GM21576 (cell line): ENCODE results near the gene SGSM1.
"Not testable (repeated sequence)": the region's sequence is repeated elsewhere in the genome, so short reads cannot be mapped to it uniquely, and the experiment has no call there.

Source experiments
- ATAC-seq: cut with Tn5 transposase; IDR thresholded peaks from one replicate; pipeline ENCODE4 v1.9.1; 2021; ENCODE audit warnings: mild to moderate bottlenecking, moderate library complexity; ENCODE audit not compliant: unreplicated experiment

Gene SGSM1

DNA sequence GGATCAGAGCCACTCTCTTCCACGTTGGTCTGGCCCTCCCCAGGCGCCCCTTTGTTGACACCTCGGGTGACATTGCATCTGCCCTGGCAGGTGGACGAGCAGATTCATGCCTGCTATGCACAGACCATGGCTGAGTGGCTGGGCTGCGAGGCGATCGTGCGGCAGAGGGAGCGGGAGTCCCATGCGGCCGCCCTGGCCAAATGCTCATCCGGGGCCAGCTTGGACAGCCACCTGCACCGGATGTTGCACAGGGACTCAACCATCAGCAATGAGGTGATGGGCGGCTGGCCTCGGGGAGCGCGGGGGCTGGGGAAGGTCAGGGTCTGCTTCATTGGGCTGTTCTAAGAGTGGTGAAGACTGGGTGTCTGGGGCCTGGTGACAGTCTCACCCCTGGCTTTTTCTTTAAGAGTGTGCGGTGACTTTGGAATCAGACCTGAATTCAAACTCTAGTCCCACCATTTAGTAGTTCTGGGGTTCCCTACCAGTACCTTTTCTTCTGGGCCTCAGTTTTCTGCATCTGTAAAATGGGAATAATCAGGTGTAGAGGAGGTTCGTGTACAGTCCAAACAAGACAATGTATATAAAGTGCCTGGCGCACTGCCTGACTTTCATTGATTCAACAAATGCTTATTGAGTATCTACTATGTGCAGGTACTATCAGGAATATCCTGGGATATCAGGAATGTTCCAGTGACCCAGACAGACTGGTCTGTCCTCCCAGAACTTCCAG is 87.5 kb downstream of the SGSM1 start:
- no peak for ATAC-seq

DNA sequence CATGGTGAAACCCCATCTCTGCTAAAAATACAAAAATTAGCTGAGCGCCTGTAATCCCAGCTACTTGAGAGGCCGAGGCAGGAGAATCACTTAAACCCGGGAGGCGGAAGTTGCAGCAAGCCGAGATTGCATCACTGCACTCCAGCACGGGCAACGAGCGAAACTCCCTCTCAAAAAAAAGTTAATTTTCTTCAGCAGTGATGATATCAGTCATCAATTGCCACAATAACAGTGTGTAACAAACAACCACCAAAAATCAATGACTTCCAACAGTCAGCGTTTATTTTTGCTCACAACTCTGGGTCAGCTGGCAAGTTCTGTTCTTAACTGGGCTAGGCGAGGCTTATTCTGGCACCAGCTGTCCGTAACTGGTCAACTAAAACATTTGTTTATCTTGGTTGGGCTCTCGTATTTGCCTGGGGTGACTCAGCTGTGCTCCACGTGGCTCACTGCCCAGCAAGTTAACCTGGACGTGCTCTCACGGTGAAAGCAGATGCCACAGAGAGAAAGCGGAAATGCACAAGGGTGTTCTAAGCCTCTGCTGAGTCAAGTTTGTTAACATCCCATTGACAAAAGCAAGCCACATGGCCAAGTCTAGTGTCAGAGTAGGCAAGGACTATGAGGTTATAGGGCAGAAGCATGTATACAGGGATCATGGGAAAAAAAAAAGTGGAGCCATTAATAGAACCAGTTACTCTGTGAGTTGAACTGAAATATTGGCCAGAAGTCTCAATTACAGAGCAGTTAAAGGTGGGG is 88.4 kb downstream of the SGSM1 start:
- no peak for ATAC-seq

DNA sequence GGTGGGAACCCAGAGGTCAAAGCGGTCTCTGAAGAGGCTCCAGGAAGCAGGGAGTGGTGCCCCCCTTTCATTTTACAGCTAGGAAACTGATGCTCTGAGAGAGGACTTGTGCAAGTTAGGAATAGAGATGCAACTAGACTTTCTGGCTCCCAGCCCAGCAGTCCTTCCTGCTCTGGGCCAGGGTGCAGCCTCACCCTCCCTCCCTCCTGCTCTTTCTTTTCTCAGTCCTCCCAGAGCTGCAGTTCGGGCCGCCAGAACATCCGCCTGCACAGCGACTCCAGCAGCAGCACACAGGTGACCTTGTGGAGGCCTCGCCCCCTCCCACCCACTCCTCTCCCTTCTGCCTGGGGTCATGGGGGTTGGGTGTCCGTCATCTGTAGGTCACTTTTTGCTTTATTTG is 89.0 kb downstream of the SGSM1 start:
- no peak for ATAC-seq

DNA sequence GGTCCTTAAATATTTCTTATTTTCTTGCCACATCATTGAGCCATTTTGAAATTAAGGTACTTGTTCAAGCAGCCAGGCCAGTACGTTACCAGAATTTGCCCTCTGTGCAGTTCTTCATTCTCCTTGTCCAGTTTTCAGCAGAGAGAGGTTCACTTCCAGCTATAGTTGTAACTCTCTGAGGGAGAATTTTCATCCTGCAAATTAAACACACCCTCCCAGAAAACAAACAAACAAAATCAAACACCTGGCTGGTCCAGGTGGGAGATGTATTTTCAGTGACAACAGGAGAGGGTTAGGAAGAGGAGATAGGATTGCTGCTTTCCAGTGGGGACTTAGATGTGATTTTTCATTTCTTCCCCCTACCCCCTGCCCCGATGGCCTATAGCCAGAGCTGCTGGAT is 95.4 kb downstream of the SGSM1 start:
- ATAC-seq, result no peak

DNA sequence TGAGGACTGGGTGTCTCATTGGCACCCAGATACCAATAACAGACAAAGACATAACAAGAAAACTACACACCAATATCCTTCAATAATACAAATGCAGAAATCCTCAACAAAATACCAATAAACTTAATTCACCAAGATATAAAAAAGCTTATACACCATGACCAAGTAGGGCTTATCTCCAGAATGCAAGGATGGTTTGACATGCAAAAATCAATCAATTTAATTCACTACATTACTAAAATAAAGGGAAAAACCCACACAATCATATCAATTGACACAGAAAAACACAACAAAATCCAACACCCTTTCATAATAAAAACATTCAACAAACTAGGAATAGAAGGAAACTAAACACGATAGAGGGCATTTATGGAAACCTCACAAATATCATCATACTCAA is 99.9 kb downstream of the SGSM1 start:
- ATAC-seq, result no peak

DNA sequence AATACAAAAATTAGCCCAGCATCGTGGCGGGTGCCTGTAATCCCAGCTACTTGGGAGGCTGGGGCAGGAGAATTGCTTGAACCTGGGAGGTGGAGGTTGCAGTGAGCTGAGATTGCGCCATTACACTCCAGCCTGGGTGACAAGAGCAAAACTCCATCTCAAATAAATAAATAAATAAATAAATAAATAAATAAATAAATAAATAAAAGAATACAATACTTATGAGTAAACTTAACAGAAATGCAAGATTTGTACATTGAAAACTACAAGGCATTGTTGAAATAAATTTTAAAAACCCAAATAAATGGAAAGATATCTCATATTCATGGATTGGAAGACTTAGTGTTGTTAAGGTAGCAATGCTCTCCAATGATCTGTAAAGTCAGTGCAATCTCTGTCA is 101.1 kb downstream of the SGSM1 start:
- ATAC-seq, result not testable (repeated sequence)

DNA sequence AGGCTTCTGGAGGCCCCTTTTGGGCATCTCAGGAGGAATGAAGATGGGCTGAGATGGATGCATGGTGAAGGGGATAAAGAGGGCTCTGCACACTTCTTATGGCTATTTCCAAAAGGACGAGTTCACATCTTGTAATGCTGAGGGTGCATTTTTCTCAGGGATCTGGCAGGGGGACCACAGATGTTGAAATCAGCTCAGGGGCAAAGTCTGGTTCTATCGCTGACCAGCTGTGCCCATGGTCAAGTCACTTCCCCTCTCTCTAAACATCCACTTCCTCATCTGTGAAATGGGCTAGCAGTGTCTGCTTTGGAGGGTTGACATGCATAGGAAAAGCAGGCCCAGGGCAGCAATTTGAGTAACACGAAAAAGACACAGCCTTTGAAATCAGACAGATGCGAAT is 114.0 kb downstream of the SGSM1 start:
- ATAC-seq, result no peak

DNA sequence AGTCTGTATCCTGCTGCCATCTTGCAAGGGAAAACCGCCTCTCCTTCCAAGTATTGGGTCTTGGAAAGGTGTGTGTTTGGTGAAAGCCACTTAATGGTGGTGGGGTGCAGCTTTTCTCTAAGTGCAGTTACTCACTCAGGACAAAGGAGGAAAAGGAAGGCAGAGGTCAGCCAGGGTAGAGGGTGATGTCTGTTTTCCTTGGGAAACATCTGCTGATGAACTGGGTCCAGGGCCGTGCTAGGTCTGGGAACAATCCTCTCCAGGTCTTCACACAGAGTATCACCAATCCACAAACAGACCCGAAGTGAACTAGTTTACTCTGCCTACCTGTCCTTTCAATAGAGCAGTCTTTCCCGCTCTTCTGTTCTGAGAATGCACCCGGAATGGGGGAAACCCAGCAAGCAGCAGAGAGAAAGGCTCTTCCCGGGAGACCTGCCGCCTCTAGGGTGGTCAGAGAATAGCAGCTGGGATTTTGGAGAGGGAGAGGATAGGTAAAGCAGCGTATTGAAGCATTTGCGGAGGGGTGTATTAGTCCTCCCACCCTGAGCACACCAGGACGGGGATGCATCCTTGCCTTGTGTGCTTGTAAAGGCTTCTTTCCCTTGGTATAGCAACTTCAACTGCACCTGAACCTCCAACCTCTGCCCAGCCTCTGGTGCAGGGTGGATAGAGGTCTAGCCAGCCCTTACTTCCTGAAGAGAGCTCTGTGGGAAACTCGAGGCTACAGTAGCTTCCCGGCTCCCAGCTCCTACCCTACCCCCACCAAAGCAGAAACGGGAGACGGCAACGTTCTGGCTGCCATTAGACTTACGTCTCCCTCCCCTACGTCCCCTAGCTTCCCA is 119.8 kb downstream of the SGSM1 start:
- ATAC-seq, result no peak

DNA sequence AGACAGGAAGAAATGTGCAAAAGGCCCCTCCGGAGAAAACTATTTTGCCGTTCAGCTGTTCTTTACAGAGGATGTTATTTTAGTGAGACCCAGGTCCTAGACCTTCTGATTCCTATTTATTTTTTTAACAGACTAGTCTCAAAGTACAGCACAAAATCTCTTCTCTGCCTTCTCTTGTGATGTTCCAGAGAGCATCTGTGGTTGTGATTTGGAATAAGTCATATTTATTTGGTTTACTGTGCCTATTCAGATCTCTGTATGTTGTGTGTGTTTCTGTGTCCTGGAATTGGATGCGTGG is 120.4 kb downstream of the SGSM1 start:
- ATAC-seq, result no peak

DNA sequence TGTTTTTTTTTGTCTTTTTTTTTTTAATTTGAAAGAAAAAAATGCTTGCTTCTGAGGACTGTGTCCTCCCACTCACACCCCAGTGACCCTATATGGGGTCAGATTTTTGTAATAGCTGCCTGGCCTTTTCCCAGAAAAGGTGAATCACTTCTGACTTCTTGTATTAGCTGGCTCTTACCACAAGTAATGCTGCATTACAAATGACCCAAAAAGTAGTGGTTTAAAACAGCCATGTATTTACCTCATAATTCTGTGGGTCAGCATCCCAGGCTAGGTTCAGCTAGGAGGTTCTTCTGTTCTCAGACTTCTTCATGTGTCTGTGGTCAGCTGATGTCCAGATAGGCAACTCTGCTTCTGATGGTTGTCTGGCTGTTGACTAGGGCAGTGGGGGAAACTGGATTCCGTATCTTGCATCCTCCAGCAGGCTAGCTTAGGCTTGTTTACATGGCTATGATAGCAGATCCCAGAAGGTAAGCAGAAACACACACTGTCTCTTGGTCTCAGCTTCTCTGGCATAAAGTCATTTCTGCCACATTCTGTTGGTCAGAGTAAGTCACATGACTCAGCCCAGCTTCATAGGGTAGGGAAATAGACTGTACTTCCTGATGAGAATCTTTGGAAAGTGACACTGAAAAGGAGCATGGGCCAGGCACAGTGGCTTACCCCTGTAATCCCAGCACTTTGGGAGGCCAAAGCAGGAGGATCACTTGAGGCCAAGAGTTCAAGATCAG is 121.0 kb downstream of the SGSM1 start:
- no peak for ATAC-seq

DNA sequence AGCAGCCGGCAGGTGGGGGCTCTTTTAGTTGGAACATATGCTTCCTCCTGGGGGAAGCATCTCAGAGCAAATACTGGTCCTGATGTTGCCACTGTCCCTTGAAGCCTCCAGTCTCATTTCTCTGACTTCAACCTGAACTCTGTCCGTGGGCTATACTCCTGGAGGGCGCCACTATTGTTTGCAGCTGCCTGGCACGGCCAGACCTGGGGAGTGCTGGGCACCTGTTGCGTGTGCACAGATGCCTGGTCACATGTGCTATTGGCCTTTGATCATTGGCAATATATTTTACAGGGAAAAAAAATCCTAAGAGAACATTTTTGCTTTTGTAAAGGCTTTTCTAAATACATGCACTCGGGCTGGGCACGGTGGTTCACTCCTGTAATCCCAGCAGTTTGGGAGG is 122.3 kb downstream of the SGSM1 start:
- ATAC-seq, result no peak

DNA sequence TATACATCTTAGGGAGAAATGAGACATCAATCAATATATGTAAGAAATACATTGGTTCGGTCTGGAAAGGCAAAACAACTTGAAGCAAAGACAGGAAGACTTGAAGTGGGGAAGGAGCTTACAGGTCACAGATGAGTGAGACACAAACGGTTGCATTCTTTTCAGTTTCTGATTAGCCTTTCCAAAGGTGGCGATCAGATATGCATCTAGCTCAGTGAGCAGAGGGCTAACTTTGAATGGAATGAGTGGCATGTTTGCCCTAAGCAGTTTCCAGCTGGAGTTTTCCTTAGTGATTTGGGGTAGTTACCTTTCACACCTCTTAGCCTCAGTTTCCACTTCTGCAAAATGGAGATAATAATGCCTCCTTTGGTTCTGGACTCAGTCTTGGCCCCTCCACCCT is 124.7 kb downstream of the SGSM1 start:
- ATAC-seq, result no peak

DNA sequence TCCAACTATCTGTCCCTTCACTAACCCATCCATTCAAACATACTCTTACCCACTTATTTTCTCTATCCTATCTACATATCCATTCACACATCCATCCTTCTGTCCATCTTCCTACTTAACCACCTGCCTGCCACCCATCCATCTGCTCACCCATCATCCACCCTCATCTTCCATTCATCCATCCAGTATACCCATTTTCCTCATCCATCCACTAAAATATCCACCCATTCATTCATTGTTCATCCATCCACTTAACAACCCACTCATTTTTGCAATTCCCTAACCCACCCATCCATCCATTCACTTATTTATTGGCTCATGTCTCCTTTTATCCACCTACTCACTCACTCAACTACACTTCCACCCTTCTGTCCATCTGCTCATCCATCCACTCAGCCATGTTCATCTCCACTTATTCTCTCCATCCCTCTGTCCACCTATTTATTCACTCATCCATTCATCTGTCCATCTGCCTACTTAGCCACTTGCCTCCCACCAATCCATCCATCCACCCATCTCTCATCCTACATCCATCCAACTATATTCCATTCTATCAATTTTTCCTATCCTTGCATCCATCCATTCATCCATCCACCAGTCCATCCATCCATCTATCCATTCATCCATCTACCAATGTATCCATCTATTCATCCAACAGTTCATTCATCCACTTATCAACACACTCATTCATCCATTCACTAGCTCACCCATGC is 129.9 kb downstream of the SGSM1 start:
- no peak for ATAC-seq

DNA sequence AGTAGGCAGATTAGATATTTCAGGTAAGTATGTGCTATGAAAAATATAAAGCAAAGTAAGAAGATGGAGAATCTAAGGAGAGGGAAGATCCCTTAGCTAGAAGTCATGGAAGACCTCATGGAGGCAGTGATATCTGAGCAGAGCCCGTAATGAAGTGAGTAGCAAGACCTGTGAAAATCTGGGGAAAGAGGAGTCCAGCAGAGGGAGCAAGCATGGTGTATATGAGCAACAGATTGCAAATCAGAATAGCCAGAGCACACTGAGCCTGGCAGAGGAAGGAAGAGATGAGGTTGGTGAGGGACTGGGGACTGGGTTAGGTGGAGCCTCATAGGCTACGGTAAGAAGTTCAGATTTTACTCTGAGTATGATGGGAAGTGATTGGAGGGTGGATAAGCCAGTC is 131.1 kb downstream of the SGSM1 start:
- no peak for ATAC-seq

DNA sequence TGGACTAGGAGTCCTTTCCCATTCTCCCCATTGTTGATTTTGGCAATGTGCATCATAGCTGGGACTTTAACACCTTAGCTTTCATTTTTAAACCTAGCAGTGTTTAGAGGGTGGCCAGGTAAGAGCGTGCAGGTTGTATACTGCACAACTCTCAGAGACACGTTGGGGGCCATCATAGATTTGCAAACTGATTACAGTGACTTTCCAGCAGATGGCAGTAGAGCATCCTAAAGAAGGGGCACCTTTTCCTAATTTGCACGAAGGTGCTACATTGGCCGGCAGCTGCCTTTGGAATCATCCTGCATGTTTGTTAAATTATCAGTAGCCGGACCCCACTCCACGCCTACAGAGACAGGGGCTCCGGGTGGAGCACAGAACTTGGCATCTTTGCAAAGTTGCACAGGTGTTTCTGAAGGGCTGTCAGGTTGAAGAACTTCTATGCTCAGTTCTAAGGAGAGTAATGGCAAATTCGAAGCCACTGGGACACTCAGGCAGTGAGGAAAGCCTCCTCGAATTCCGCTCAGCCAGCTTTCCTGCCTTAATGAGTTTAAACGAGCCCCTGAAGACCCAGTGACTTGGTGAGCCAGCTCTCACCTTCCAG is 132.8 kb downstream of the SGSM1 start:
- no peak for ATAC-seq

DNA sequence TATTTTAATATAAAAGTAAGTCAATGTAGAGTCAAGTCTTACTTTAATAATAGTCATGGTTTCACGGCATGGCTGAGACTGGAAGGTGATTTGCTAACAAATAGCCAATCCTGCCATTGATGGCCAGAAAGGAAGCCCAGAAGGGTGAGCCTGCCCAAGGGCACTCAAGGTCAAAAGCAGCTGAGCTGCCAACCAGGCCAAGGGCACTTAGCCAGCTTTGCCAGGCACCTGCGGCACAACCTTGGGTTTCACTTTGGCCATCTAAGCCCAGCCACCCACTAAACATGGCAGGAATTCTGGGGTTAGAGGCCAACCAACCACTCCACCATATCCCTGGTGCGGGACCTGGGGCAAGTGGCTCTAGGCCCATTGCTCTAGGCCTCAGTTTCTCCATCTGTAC is 136.3 kb downstream of the SGSM1 start:
- ATAC-seq, result no peak

DNA sequence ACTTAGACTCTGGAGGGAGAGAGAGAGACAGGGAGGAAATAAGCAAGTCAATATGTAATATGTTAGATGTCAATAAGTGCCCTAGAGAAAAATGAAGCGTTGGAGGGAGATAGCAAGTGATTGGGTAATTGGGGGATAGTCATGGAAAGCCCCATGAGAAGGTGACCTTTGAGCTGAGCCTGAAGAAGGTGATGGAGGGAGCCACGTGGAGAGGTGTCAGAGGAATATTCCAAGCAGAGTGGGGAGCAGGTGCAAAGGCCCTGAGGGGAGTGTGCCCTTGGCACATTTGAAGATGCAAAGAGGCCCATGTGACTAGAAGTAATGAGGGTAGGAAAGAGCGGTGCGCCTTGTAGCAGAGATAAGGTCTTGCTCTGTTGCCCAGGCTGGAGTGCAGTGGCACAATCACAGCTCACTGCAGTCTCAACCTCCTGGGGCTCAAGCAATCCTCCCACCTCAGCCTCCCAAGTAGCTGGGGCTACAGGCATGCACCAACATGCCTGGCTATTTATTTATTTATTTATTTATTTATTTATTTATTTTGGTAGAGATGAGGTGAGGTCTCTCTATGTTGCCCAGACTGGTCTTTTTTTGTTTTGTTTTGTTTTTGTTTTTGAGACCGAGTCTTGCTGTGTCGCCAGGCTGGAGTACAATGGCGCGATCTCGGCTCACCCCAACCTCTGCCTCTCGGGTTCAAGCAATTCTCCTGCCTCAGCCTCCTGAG is 138.4 kb downstream of the SGSM1 start:
- no peak for ATAC-seq

DNA sequence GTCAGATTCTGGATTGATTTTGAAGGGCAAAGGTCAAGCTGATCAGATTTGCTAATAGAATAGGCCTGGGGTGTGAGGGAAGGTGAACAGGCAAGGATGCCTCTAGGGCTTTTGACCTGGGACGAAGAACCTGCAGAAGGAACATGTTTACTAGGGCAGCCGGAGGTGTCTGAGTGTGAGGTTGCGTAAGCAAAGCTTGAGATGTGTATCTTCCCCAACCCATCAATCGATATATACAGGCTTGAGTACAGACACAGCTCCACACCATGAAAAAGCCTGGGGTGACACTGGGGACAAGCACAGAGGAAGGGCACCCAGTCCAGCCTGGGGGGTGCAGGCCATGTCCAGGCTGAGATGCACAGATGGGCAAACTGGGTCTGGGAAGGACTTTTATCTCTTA is 139.4 kb downstream of the SGSM1 start:
- ATAC-seq, result no peak

DNA sequence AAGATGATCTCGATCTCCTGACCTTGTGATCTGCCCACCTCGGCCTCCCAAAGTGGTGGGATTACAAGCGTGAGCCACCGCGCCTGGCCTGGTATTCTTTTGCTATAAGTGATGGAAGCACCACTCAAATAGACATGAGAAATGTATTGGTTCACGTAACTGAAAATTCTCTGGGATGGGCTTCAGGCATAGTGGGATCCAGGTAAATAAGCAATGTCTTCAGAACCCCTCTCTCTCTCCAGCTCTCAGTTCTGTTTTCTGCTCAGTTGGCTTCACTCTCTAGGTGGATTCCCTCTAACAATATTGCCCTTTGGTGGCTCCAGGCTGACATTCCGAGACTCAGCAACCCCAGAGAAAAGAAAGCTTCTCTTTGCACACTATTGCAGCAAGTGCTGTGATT is 141.4 kb downstream of the SGSM1 start:
- no peak for ATAC-seq

DNA sequence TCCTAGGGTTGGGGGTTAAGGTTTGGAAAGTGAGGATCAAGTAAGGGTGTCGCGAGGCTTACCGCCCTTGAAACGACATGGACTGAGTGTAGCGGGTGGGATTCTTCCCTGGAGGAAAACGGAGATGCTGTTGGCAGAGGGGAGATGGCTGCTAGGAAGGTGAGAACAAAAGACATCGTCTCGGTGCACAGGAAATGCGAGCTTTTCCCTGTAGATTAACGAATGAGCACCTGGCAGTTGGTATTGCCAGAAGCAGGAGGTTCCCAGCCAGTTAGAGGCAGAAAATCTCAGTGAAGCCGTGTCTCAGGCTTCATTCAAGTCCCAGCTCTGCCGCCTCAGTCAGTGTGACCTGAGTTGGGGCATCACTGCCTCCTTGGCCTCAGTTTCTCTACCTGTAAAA is 141.9 kb downstream of the SGSM1 start:
- ATAC-seq, result no peak
